NB4 (cell line): ENCODE measurements around the gene FANCD2.
"Not testable (repeated sequence)": the region's sequence is repeated elsewhere in the genome, so short reads cannot be mapped to it uniquely, and the experiment has no call there.

Experiments
- DNase-seq: peaks from one replicate; pipeline ENCODE4 v3.0.0; 2010; ENCODE audit warnings: low read depth
- H3K4me3 ChIP-seq: one replicate; pipeline ENCODE4 v1.5.1; 2011; ENCODE audit warnings: mild to moderate bottlenecking, low read depth, low read length, moderate library complexity
- CTCF ChIP-seq: IDR thresholded peaks from one replicate; pipeline ENCODE4 v1.5.1; 2012; ENCODE audit warnings: low read depth, low read length
- MAX ChIP-seq: IDR thresholded peaks from 2 replicates; pipeline ENCODE4 v1.6.1; 2011; ENCODE audit warnings: low read depth, low read length
- MYC ChIP-seq: IDR thresholded peaks from 2 replicates; pipeline ENCODE4 v1.6.1; 2011; ENCODE audit warnings: low read depth, low read length
- POLR2A ChIP-seq: IDR thresholded peaks from 2 replicates; pipeline ENCODE4 v1.6.1; 2011; ENCODE audit warnings: mild to moderate bottlenecking; ENCODE audit not compliant: insufficient read length; ENCODE audit errors: extremely low read depth

The FANCD2 gene

GRCh38 chr3:10023587-10024310 is 2.5 kb upstream of the FANCD2 start:
- no peak for TF ChIP-seq MAX
- TF ChIP-seq POLR2A, result no peak
- no peak for TF ChIP-seq CTCF
- no peak for TF ChIP-seq MYC
- H3K4me3 ChIP-seq, result no peak overlapping the region

GRCh38 chr3:10025205-10026083 is 793 bp upstream of the FANCD2 start:
- TF ChIP-seq MYC (no peak), POLR2A (no peak), CTCF (no peak), MAX (no peak)
- H3K4me3 ChIP-seq, result peak overlapping the region; percentile 93
- no peak for DNase-seq

More at GRCh38 chr3:10023587-10024310, 2.5 kb upstream of the FANCD2 start:
- DNase-seq, result peak; percentile 48

GRCh38 chr3:10041034-10041433 is 14.8 kb downstream of the FANCD2 start:
- no peak for DNase-seq
- no peak overlapping the region for H3K4me3 ChIP-seq
- TF ChIP-seq CTCF, result no peak
- TF ChIP-seq MAX, result no peak
- TF ChIP-seq MYC, result no peak
- no peak for TF ChIP-seq POLR2A

GRCh38 chr3:10047876-10048275 is 21.6 kb downstream of the FANCD2 start:
- no peak for TF ChIP-seq CTCF
- TF ChIP-seq POLR2A, result no peak
- TF ChIP-seq MYC, result no peak
- TF ChIP-seq MAX, result no peak
- no peak for DNase-seq
- no peak overlapping the region for H3K4me3 ChIP-seq

GRCh38 chr3:10053054-10053453 is 26.8 kb downstream of the FANCD2 start:
- DNase-seq, H3K4me3 ChIP-seq: not testable (repeated sequence)

- no peak overlapping the region for H3K4me3 ChIP-seq
- TF ChIP-seq POLR2A, result no peak
- no peak for TF ChIP-seq MYC
- no peak for TF ChIP-seq MAX
- TF ChIP-seq CTCF, result no peak
- DNase-seq, result no peak
Observed at GRCh38 chr3:10055097-10055496, 28.9 kb downstream of the FANCD2 start.

GRCh38 chr3:10070077-10070476 is 43.8 kb downstream of the FANCD2 start:
- H3K4me3 ChIP-seq, DNase-seq: not testable (repeated sequence)
